GM18867 (cell line): Measurements from ENCODE around the gene HSCB.
A peak's percentile ranks its signal among the peaks of the same experiment; 100 is the strongest.
"Not testable (repeated sequence)": the region's sequence is repeated elsewhere in the genome, so short reads cannot be mapped to it uniquely, and the experiment has no call there.

Source experiments
- ATAC-seq: cut with Tn5 transposase; IDR thresholded peaks from one replicate; pipeline ENCODE4 v1.9.1; 2021; ENCODE audit warnings: mild to moderate bottlenecking, moderate library complexity; ENCODE audit not compliant: unreplicated experiment

The HSCB gene

GRCh38 chr22:28783786-28784671 lies 42.2 kb downstream of the HSCB start:
- ATAC-seq, result no peak

GRCh38 chr22:28788601-28789000 lies 46.8 kb downstream of the HSCB start:
- ATAC-seq, result no peak

GRCh38 chr22:28791124-28791523 lies 49.3 kb downstream of the HSCB start:
- ATAC-seq, result no peak

- ATAC-seq, result peak; percentile 53
Observed at GRCh38 chr22:28791841-28792490, 50.1 kb downstream of the HSCB start.

GRCh38 chr22:28792491-28793383 lies 50.9 kb downstream of the HSCB start:
- peak; percentile 29 for ATAC-seq

- ATAC-seq, result no peak
Observed at GRCh38 chr22:28793976-28794584, 52.2 kb downstream of the HSCB start.

- ATAC-seq, result no peak
Observed at GRCh38 chr22:28795071-28795693, 53.3 kb downstream of the HSCB start.

GRCh38 chr22:28795932-28796856 lies 54.4 kb downstream of the HSCB start:
- ATAC-seq, result no peak

GRCh38 chr22:28798810-28799605 lies 57.2 kb downstream of the HSCB start:
- no peak for ATAC-seq

- peak; percentile 27 for ATAC-seq
Observed at GRCh38 chr22:28799606-28800307, 57.9 kb downstream of the HSCB start.

GRCh38 chr22:28800308-28801041 lies 58.6 kb downstream of the HSCB start, which contains the start of gene XBP1:
TSS of gene XBP1 (minus strand) at chr22:28800569.
- ATAC-seq, result peak; percentile 83

GRCh38 chr22:28801845-28802594 lies 60.2 kb downstream of the HSCB start:
- no peak for ATAC-seq

GRCh38 chr22:28802595-28803123 lies 60.8 kb downstream of the HSCB start:
- no peak for ATAC-seq

GRCh38 chr22:28805426-28805825 lies 63.6 kb downstream of the HSCB start:
- ATAC-seq, result not testable (repeated sequence)
